ENCODE results near the gene TEX52.

Gene TEX52

DNA sequence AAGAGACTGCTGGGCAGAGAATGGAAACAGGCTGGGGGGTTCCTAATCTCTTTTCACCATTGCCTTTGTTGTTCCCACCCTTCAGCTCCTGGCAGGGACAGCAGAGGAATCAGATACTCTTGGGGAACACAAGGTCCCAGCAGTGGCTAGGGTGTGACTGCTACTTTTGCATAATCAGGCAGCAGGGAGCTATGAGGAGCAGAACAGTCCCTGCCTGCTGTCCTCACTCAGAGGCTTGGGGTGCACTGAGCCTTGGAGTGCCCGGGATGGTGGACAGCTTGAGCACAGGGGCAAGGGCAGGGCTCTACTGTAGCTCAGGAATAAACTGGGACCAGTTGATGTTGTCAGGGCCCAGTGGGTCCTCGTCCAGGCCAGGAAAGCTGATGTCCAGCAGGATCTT lies 1.5 kb upstream of the TEX52 start:
- no peak overlapping the region for H3K4me3 ChIP-seq (ENCODE audit: low read depth, low read length)
- TF ChIP-seq, protein P1, sequence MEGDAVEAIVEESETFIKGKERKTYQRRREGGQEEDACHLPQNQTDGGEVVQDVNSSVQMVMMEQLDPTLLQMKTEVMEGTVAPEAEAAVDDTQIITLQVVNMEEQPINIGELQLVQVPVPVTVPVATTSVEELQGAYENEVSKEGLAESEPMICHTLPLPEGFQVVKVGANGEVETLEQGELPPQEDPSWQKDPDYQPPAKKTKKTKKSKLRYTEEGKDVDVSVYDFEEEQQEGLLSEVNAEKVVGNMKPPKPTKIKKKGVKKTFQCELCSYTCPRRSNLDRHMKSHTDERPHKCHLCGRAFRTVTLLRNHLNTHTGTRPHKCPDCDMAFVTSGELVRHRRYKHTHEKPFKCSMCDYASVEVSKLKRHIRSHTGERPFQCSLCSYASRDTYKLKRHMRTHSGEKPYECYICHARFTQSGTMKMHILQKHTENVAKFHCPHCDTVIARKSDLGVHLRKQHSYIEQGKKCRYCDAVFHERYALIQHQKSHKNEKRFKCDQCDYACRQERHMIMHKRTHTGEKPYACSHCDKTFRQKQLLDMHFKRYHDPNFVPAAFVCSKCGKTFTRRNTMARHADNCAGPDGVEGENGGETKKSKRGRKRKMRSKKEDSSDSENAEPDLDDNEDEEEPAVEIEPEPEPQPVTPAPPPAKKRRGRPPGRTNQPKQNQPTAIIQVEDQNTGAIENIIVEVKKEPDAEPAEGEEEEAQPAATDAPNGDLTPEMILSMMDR (IDR thresholded peaks at IDR 0.05; ENCODE audit: low read depth, low read length), result no peak
- in situ Hi-C loops (cut with HindIII; ENCODE audit: low sequenced_read_pairs), result no loop called here
- DNase-seq (ENCODE audit: low read depth, low spot score), result no peak

DNA sequence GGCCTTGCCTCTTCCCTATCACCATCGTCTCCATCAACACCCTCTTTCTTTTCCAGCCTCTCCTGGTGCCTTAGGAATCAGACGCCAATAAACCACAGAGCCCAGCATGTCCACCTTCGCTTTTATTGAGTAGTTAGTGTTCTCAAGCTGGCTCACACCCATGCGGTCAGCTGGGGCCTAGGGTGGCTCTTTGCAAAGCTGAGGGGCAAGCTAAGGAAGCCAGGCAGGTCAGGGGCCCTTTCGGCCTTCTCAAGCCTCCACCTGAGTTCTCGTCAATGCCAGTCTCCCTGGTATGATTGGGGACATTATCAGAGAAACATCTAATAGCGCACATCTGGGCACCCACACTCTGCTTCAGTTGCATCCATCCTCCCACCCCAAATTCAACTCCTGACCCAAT lies 737 bp upstream of the TEX52 start:
- in situ Hi-C loops (cut with HindIII; ENCODE audit: low sequenced_read_pairs), result no loop called here
- no peak overlapping the region for H3K4me3 ChIP-seq (ENCODE audit: low read depth, low read length)
- TF ChIP-seq, protein P1 (IDR thresholded peaks at IDR 0.05; ENCODE audit: low read depth, low read length), result no peak
- no peak for DNase-seq (ENCODE audit: low read depth, low spot score)

DNA sequence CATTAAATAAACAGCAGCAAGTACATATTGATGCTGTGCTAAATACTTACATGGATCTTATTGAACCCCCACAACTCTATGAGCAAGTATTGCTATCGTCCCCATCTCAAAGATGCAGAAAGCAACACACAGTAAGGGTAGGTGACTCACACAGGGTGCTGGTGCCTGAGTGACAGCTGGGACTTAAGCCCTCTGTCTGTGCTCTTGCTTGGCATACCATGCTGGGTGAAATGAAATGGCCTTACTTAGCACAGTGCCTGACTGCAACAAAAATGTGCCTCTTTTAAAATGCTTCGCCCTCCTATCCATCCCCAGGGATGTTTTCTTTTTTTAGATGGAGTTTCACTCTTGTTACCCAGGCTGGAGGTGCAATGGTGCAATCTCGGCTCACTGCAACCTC lies 788 bp downstream of the TEX52 start:
- TF ChIP-seq, protein P1 (IDR thresholded peaks at IDR 0.05; ENCODE audit: low read depth, low read length), result no peak
- in situ Hi-C loops (cut with HindIII; ENCODE audit: low sequenced_read_pairs), result no loop called here
- no peak for DNase-seq (ENCODE audit: low read depth, low spot score)
- no peak overlapping the region for H3K4me3 ChIP-seq (ENCODE audit: low read depth, low read length)

DNA sequence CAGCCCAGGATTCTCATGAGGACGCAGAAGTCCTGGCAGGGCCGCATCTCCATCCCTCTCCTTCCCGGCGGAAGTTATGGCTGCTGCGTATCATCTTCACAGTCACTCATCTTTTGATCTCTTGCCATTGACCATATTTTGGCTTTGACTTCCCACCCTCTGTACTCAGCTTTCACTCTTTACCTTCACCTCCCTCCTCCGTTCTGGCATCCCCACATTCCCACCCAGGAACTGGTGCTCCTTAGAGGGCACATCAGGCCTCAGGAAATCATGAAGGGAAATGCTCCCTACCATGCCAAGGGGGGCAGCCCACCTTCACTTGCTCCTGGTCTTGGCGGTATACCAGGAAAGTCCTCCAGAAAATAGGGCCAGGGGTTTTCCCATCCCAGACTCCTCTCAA lies 1.3 kb downstream of the TEX52 start:
- H3K4me3 ChIP-seq (ENCODE audit: low read depth, low read length), result no peak overlapping the region
- in situ Hi-C loops (cut with HindIII; ENCODE audit: low sequenced_read_pairs), result no loop called here
- TF ChIP-seq, protein P1 (IDR thresholded peaks at IDR 0.05; ENCODE audit: low read depth, low read length), result no peak
- no peak for DNase-seq (ENCODE audit: low read depth, low spot score)

DNA sequence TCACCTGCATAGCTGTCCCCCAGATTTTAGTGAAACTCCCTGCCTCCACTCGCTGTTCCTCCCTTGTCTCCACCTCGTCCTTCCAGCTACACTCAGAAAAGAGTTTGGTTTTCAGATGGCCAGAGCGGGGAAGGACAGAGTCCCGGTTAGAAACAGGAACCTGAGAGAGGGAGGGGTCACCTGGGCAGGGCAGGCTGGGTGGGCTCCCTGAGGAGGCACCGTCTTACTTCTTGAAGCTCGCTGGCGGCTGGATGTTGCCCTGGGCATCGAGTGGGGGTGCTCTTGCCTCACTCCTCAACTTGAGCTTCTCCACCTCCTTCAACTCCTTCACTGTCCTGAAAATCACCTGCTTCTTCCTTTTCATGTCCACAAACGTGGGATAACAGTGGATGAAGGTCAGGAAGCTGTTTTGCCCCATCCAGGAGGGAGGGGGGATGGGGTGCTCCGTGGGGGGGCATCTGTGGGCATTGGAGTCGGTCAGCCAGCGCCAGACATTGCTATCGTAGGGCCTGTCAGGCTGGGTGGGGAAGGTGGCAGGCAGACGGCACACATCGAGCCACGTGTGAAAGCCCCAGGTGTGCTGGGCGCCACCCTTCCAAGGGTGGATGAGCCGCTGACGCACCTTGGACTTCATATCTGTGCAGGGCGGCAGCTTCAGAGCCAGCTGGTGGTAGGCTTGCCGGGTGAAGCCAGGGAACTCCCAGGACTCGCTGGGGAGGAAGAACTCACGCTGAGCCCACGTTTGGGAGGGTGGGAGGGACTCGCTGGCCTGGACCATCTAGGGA lies 2.0 kb downstream of the TEX52 start:
- in situ Hi-C loops (cut with HindIII; ENCODE audit: low sequenced_read_pairs), result no loop called here
- H3K4me3 ChIP-seq (ENCODE audit: low read depth, low read length), result no peak overlapping the region
- TF ChIP-seq, protein P1 (IDR thresholded peaks at IDR 0.05; ENCODE audit: low read depth, low read length), result no peak
- no peak for DNase-seq (ENCODE audit: low read depth, low spot score)

DNA sequence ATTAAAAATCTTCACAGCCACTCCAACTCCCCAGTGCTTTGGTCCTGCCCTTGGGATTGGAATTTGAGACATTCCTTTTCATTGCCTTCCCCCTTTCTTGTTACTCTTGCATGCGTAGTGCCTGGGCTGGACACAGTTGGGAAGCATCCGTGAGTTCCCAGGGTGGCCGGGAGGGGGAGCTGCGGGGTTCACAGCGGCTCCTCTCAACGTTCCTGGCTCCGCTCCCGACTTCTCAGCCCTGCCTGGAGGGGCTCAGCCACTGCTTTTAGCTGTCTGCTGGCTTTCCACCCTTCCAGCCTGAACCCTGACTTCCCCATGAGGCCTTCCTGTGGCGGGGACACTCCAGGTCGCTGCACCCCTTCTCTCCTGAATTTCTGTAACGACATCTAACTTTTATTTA lies 3.2 kb downstream of the TEX52 start:
- no peak overlapping the region for H3K4me3 ChIP-seq (ENCODE audit: low read depth, low read length)

More for the DNA sequence above, 3.2 kb downstream of the TEX52 start:
- peak; percentile 71 for DNase-seq (ENCODE audit: low read depth, low spot score)
- in situ Hi-C loops (cut with HindIII; ENCODE audit: low sequenced_read_pairs), result no loop called here
- TF ChIP-seq, protein P1 (IDR thresholded peaks at IDR 0.05; ENCODE audit: low read depth, low read length), result peak; percentile 98
